ENCODE data around the gene CPNE5. TPM values are rescaled to one million over a fixed set of nuclear protein-coding genes. Genes with fewer than 3 reads are reported as not detected.

Gene CPNE5
- total RNA-seq, 1 donor = not detected

DNA sequence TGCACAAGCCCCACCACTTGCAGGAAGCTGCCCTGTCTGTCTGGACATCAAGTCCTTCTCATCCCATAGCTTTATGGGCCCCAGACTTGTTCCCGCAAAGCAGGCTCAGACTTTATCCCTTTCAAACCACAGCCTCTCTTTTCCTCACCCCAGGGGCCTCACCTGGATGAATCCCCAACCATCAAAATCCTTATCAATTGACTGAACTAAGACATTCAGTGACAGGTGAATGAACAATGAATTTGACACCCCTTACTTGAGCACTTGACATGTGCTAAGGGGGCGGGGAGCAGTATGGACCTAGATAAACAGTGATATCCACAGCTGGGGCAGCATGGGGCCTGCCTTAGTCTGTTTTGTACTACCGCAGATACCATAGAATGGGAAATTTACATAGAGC is 136.6 kb downstream of the CPNE5 start:
- Histone ChIP-seq H2AFZ (ENCODE audit: low read length) (no peak overlapping the region), H3K9me3 (ENCODE audit: low read depth, low read length) (no peaks in the 10 kb centered on the region), H3K36me3 (ENCODE audit: insufficient read depth, low read length) (no peaks in the 10 kb centered on the region), H3K27me3 (ENCODE audit: insufficient read depth, low read length) (no peaks in the 10 kb centered on the region), H3K79me2 (ENCODE audit: insufficient read depth, low read length) (no peaks in the 10 kb centered on the region), H3K4me1 (ENCODE audit: insufficient read depth, low read length) (peaks cover 6% of the 10 kb centered on the region), H3K4me2 (ENCODE audit: insufficient read depth, low read length) (no peak overlapping the region), H3K4me3 (ENCODE audit: insufficient read depth, low read length) (no peak overlapping the region), H4K20me1 (ENCODE audit: insufficient read depth, low read length) (no peaks in the 10 kb centered on the region), H3K27ac (ENCODE audit: low read depth, low read length) (no peak overlapping the region)
- DNase-seq (ENCODE audit: insufficient read length, low spot score, missing footprints) = no peak
- TF ChIP-seq, protein P1, sequence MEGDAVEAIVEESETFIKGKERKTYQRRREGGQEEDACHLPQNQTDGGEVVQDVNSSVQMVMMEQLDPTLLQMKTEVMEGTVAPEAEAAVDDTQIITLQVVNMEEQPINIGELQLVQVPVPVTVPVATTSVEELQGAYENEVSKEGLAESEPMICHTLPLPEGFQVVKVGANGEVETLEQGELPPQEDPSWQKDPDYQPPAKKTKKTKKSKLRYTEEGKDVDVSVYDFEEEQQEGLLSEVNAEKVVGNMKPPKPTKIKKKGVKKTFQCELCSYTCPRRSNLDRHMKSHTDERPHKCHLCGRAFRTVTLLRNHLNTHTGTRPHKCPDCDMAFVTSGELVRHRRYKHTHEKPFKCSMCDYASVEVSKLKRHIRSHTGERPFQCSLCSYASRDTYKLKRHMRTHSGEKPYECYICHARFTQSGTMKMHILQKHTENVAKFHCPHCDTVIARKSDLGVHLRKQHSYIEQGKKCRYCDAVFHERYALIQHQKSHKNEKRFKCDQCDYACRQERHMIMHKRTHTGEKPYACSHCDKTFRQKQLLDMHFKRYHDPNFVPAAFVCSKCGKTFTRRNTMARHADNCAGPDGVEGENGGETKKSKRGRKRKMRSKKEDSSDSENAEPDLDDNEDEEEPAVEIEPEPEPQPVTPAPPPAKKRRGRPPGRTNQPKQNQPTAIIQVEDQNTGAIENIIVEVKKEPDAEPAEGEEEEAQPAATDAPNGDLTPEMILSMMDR (IDR thresholded peaks at IDR 0.05; ENCODE audit: extremely low read depth, low read depth, low read length) = no peak

DNA sequence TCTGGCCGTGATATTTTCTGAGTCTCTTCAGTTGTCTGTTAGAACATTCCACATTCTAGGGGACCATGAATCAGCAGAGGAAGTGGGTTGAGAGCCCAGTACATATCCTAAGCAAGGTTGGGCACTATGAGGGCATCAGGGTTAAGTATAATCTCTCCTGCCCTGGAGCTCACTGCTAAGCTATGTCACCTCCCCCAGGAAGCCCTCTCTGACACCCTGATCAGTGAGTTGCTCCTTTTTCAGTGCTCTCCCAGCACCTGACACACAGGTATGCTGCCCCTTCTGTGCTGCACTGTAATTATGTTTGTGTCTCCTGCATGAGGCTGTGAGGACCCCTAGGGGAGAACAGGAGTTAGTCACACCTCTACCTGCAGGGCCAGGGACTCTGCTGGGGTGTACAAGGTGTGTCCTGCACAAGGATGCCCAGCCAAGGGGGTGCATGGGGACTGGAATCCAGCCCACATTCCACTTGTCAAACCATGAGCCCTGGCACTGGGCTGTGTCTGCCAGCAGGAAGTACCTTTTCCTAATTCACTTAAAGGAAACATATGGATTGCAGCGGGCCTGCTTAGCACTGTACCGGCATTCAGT is 137.7 kb downstream of the CPNE5 start:
- no peak overlapping the region for H3K4me2 ChIP-seq (ENCODE audit: insufficient read depth, low read length)
- H3K27me3 ChIP-seq (ENCODE audit: insufficient read depth, low read length) = no peaks in the 10 kb centered on the region
- no peak overlapping the region for H3K4me3 ChIP-seq (ENCODE audit: insufficient read depth, low read length)
- H3K79me2 ChIP-seq (ENCODE audit: insufficient read depth, low read length) = no peaks in the 10 kb centered on the region
- H4K20me1 ChIP-seq (ENCODE audit: insufficient read depth, low read length) = no peaks in the 10 kb centered on the region
- H3K36me3 ChIP-seq (ENCODE audit: insufficient read depth, low read length) = no peaks in the 10 kb centered on the region
- TF ChIP-seq, protein P1 (IDR thresholded peaks at IDR 0.05; ENCODE audit: extremely low read depth, low read depth, low read length) = no peak
- no peak for DNase-seq (ENCODE audit: insufficient read length, low spot score, missing footprints)
- no peak overlapping the region for H2AFZ ChIP-seq (ENCODE audit: low read length)
- no peak overlapping the region for H3K27ac ChIP-seq (ENCODE audit: low read depth, low read length)
- H3K9me3 ChIP-seq (ENCODE audit: low read depth, low read length) = no peaks in the 10 kb centered on the region
- H3K4me1 ChIP-seq (ENCODE audit: insufficient read depth, low read length) = peaks cover 6% of the 10 kb centered on the region

DNA sequence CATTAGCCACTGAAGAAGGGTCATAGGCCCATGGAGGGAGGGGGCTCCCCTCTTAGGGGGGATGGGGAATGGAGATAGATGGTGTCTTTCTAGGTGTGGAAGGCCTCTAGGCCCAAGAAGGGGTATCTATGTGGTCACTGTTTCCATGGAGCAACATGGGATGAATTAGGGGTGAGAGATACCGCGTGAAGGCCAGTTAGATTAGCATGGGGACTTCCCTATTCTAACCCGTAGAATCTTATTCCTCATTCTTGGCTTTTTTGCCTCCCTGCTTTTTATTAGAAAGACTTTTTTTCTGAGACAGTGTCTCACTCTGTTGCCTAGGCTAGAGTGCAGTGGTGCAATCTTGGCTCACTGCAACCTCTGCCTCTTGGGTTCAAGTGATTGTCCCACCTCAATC is 138.4 kb downstream of the CPNE5 start:
- no peak overlapping the region for H3K4me2 ChIP-seq (ENCODE audit: insufficient read depth, low read length)
- H3K36me3 ChIP-seq (ENCODE audit: insufficient read depth, low read length) = no peaks in the 10 kb centered on the region
- H3K27ac ChIP-seq (ENCODE audit: low read depth, low read length) = no peak overlapping the region
- H3K9me3 ChIP-seq (ENCODE audit: low read depth, low read length) = no peaks in the 10 kb centered on the region
- no peak for DNase-seq (ENCODE audit: insufficient read length, low spot score, missing footprints)
- H2AFZ ChIP-seq (ENCODE audit: low read length) = no peak overlapping the region
- no peaks in the 10 kb centered on the region for H3K27me3 ChIP-seq (ENCODE audit: insufficient read depth, low read length)
- TF ChIP-seq, protein P1 (IDR thresholded peaks at IDR 0.05; ENCODE audit: extremely low read depth, low read depth, low read length) = no peak
- no peak overlapping the region for H3K4me3 ChIP-seq (ENCODE audit: insufficient read depth, low read length)
- H3K4me1 ChIP-seq (ENCODE audit: insufficient read depth, low read length) = peaks cover 6% of the 10 kb centered on the region
- no peaks in the 10 kb centered on the region for H4K20me1 ChIP-seq (ENCODE audit: insufficient read depth, low read length)
- no peaks in the 10 kb centered on the region for H3K79me2 ChIP-seq (ENCODE audit: insufficient read depth, low read length)

DNA sequence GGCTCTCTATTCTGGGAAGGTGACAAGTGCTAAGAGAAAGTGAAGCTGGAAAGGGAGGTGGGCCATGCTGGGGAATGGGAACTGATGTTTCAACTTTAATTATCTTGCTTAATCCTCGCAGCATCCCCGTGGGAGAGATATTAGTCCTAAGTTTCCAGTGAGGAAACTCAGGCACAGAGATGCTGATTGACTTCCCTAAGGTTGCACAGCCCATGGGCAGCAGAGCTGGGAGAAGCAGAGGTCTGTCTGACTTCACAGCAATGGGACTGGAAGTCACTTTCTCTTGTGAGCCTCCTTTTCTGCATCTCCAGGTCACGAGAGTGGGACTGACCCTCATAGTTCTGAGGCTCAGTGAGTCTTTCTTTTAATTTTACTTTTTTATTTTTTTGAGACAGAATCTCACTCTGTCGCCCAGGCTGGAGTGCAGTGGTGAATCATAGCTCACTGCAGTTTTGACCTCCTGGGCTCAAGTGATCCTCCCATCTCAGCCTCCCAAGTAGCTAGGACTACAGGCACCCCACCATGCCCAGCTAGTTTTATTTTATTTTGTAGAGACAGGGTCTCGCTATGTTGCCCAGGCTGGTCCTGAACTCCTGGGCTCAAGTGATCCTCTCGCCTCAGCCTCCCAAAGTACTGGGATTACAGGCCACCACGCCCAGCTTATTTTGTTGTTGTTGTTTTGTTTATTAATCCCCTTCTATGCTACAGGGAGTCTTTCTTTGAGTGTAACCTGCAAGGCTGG is 139.0 kb downstream of the CPNE5 start:
- Histone ChIP-seq H2AFZ (ENCODE audit: low read length) (no peak overlapping the region), H3K4me3 (ENCODE audit: insufficient read depth, low read length) (no peak overlapping the region), H3K4me1 (ENCODE audit: insufficient read depth, low read length) (peaks cover 6% of the 10 kb centered on the region), H3K36me3 (ENCODE audit: insufficient read depth, low read length) (no peaks in the 10 kb centered on the region), H3K27me3 (ENCODE audit: insufficient read depth, low read length) (no peaks in the 10 kb centered on the region), H4K20me1 (ENCODE audit: insufficient read depth, low read length) (no peaks in the 10 kb centered on the region), H3K27ac (ENCODE audit: low read depth, low read length) (no peak overlapping the region), H3K9me3 (ENCODE audit: low read depth, low read length) (no peaks in the 10 kb centered on the region), H3K79me2 (ENCODE audit: insufficient read depth, low read length) (no peaks in the 10 kb centered on the region), H3K4me2 (ENCODE audit: insufficient read depth, low read length) (no peak overlapping the region)
- DNase-seq (ENCODE audit: insufficient read length, low spot score, missing footprints) = no peak
- TF ChIP-seq, protein P1 (IDR thresholded peaks at IDR 0.05; ENCODE audit: extremely low read depth, low read depth, low read length) = no peak
